Endothelial cell of umbilical vein (primary cell): ENCODE data around the gene PDE6B. TPM values are rescaled to one million over a fixed set of nuclear protein-coding genes. Genes with fewer than 3 reads are reported as not detected.

Experiments used
- BruUV-seq: library from RNA; stranded (reverse); fragments of 400-500 nt; replicated peaks from 2 replicates; lab custom pipeline; 2021; lab: Mats Ljungman, UMichigan
- CTCF ChIA-PET: fragments of 300-600, 350-600 bp; sonication (Branson Sonifier 250); formaldehyde crosslinking; loops from one replicate; lab custom pipeline; 2021; ENCODE audit warnings: antibody characterized with exemption, inconsistent platforms; lab: Charles Lee
- POLR2A ChIA-PET: fragments of 300-600, 350-600 bp; sonication (Branson Sonifier 250); formaldehyde crosslinking; loops from one replicate; lab custom pipeline; 2021; ENCODE audit warnings: antibody characterized with exemption, inconsistent platforms; lab: Charles Lee
- DNase-seq: peaks from one replicate; pipeline ENCODE4 v3.0.0-alpha.2; 2011; ENCODE audit warnings: low read depth, low spot score
- FAIRE-seq: peaks from 2 replicates; lab custom pipeline; 2011; peaks lifted over from hg19 to GRCh38; lab: Jason Lieb, UNC
- H2AFZ ChIP-seq: 2 replicates; pipeline ENCODE4 v1.6.0; 2012; ENCODE audit warnings: low read depth, low read length, control low read depth, inconsistent platforms
- H3K27ac ChIP-seq: 2 replicates; pipeline ENCODE4 v1.5.1; 2011; ENCODE audit warnings: low read depth, mild to moderate bottlenecking, control low read depth, low read length, moderate library complexity; ENCODE audit not compliant: insufficient read depth
- H3K27me3 ChIP-seq, 2 experiments: 2 replicates each; pipeline versions ENCODE4 v1.6.0 to v1.6.1; 2011; ENCODE audit warnings: low read length in 2 of 2, mixed read lengths in 1 of 2; ENCODE audit not compliant: control insufficient read depth in 2 of 2, insufficient read depth in 2 of 2
- H3K36me3 ChIP-seq, 2 experiments: 2 replicates in 1 of 2; 3 replicates in 1 of 2; pipeline ENCODE4 v1.5.1; 2011; ENCODE audit warnings: low read length in 2 of 2, mild to moderate bottlenecking in 1 of 2, moderate library complexity in 1 of 2; ENCODE audit not compliant: control insufficient read depth in 2 of 2, insufficient read depth in 2 of 2; ENCODE audit errors: extremely low read depth in 1 of 2
- H3K4me1 ChIP-seq: 3 replicates; pipeline ENCODE4 v1.5.1; 2011; ENCODE audit warnings: mild to moderate bottlenecking, low read length; ENCODE audit not compliant: control insufficient read depth, insufficient read depth; ENCODE audit errors: extremely low read depth
- H3K4me2 ChIP-seq: 2 replicates; pipeline ENCODE4 v1.6.1; 2011; ENCODE audit warnings: low read length, control low read depth, mixed read lengths; ENCODE audit not compliant: insufficient read depth
- H3K4me3 ChIP-seq, 3 experiments: fragments of 200-600 bp in 1 of 3; sonication (generic), shearing (Covaris generic) in 1 of 3; replicated peaks in 1 of 3; 2 replicates each; pipeline ENCODE4 v1.5.1; 2011 to 2016; ENCODE audit warnings: control low read depth in 3 of 3, low read length in 3 of 3, mild to moderate bottlenecking in 2 of 3, inconsistent platforms in 1 of 3, low read depth in 1 of 3, moderate library complexity in 1 of 3; ENCODE audit not compliant: insufficient read depth in 1 of 3
- H3K79me2 ChIP-seq: 2 replicates; pipeline ENCODE4 v1.6.0; 2012; ENCODE audit warnings: low read length, inconsistent platforms; ENCODE audit not compliant: control insufficient read depth, insufficient read depth
- H3K9ac ChIP-seq: replicated peaks from 2 replicates; pipeline ENCODE3; 2011; ENCODE audit warnings: low read length, control low read depth; ENCODE audit not compliant: insufficient read depth; ENCODE audit errors: extremely low read depth
- H3K9me1 ChIP-seq: replicated peaks from 3 replicates; pipeline ENCODE4 v1.6.0; 2011; ENCODE audit warnings: mild to moderate bottlenecking, low read length; ENCODE audit not compliant: control insufficient read depth, insufficient read depth; ENCODE audit errors: extremely low read depth
- H3K9me3 ChIP-seq: replicated peaks from 2 replicates; pipeline ENCODE4 v1.5.1; 2012; ENCODE audit warnings: low read length, inconsistent platforms; ENCODE audit not compliant: control insufficient read depth, insufficient read depth
- H4K20me1 ChIP-seq: replicated peaks from 2 replicates; pipeline ENCODE3; 2011; ENCODE audit warnings: mild to moderate bottlenecking, low read length; ENCODE audit not compliant: control insufficient read depth, insufficient read depth; ENCODE audit errors: extremely low read depth
- EZH2 ChIP-seq: IDR thresholded peaks from 2 replicates; pipeline ENCODE4 v1.6.1; 2012; ENCODE audit warnings: borderline replicate concordance, low read depth, mild to moderate bottlenecking, moderate library complexity, low read length, inconsistent platforms; ENCODE audit not compliant: severe bottlenecking
- FOS ChIP-seq: IDR thresholded peaks from 2 replicates; pipeline ENCODE4 v1.6.1; 2011; ENCODE audit warnings: mild to moderate bottlenecking, low read length, moderate library complexity, borderline replicate concordance; ENCODE audit not compliant: insufficient read depth
- GATA2 ChIP-seq: IDR thresholded peaks from 2 replicates; pipeline ENCODE4 v1.7.0; 2011; ENCODE audit warnings: low read depth, mild to moderate bottlenecking, moderate library complexity, mixed read lengths, low read length; ENCODE audit not compliant: insufficient read length, insufficient read depth
- JUN ChIP-seq: IDR thresholded peaks from 2 replicates; pipeline ENCODE4 v1.6.1; 2011; ENCODE audit warnings: borderline replicate concordance, low read depth; ENCODE audit not compliant: insufficient read length, insufficient read depth
- MYC ChIP-seq: IDR thresholded peaks from one replicate; pipeline ENCODE4 v1.6.1; 2011; ENCODE audit warnings: mild to moderate bottlenecking, low read depth, low read length
- POLR2A ChIP-seq: IDR thresholded peaks from 2 replicates; pipeline ENCODE4 v1.6.1; 2012; ENCODE audit warnings: low read depth, mild to moderate bottlenecking, control low read depth, low read length
- POLR2AphosphoS5 ChIP-seq: IDR thresholded peaks from 2 replicates; pipeline ENCODE4 v1.6.1; 2012; ENCODE audit warnings: low read depth, mild to moderate bottlenecking, control low read depth, low read length, moderate library complexity; ENCODE audit not compliant: insufficient read depth
- dilution Hi-C: fragments of 300-500 bp; cut with MboI; formaldehyde crosslinking; loops from one replicate; pipeline ENCODE4 v1.15.0; 2019; ENCODE audit warnings: low sequenced_read_pairs; ENCODE audit not compliant: extremely low pct_ligation_motif_present
- intact Hi-C: fragments of 100-400 bp; cut with micrococcal nuclease; formaldehyde crosslinking; loops from one replicate; pipeline ENCODE4 v1.10.0; 2022
- polyA plus RNA-seq, 4 experiments: library from polyadenylated mRNA; depleted of rRNA in 3 of 4; stranded (reverse) in 3 of 4; unstranded in 1 of 4; fragments of >200 nt; gene quantifications; 2 replicates each; pipeline versions ENCODE4 v1.2.1 to v1.2.3, GENCODE V29; 2011 to 2012; ENCODE audit warnings: missing spikeins in 1 of 4
- total RNA-seq: library from RNA; stranded (reverse); gene quantifications from 2 replicates; pipeline ENCODE4 v1.2.3, GENCODE V29; 2021
- TF ChIP-seq, protein P1 (sequence below): IDR thresholded peaks from 2 replicates; pipeline ENCODE4 v1.6.1; 2011; ENCODE audit not compliant: insufficient read depth, insufficient read length
- TF ChIP-seq, protein P2 (sequence below), 2 donors: IDR thresholded peaks; 1 replicate in 1 of 2; 2 replicates in 1 of 2; pipeline ENCODE4 v1.5.1; 2011; ENCODE audit warnings: low read length in 2 of 2, mild to moderate bottlenecking in 2 of 2, moderate library complexity in 2 of 2, control low read depth in 1 of 2, inconsistent platforms in 1 of 2, low read depth in 1 of 2; ENCODE audit not compliant: insufficient read depth in 1 of 2; ENCODE audit errors: extremely low read depth in 1 of 2

Gene PDE6B
- total and polyA plus RNA-seq, 2 donors (not counting 3 experiments of a cell fraction or from before 2014, with no cell fraction given) = 0.77 to 1.8 TPM

DNA sequence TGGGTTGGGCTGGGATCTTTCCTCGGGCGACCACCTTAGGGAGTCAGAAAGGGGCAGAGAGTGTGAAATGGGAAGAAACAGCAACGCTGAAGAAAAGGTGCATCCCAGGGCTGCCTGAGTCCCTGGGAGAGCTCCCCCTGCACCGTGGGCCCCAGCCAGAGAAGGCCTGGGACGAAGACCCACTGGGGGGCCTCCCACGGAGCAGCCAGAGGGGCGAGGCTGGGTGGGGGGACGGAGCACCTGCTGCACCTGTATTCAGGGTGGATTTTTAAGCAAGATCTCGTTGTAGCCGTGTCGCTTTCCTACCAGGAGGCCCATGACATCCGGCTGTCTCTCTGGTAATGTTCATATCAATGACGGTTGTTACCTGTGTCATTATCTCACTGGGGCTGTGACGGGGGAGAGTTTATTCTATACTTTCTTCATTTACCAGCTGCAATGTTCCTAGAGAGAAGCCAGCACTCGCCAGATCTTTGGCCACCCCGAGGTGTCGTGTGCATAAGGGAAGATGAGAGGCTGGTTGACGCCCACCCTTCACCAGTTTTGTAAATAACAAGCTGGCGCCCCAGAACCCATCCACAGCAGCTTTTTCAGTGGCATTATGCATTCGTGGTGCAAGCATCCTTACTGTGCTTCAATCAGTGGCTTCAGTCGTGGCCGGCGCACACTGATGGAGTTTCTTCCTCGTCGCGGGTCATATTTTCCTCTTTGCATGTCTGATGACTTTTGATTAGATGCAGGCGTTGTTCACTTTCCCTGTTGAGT is 74.6 kb downstream of the PDE6B start:
- H3K36me3 ChIP-seq = no peaks in the 10 kb centered on the region
- no peaks in the 10 kb centered on the region for H3K9me3 ChIP-seq
- no peak overlapping the region for H2AFZ ChIP-seq
- intact Hi-C loops (no loop called here), dilution Hi-C loops (no loop called here)
- DNase-seq (no peak), FAIRE-seq (no peak)
- H3K9ac ChIP-seq = no peak overlapping the region
- H3K9me1 ChIP-seq = no peaks in the 10 kb centered on the region
- TF ChIP-seq FOS (no peak), EZH2 (no peak), POLR2AphosphoS5 (no peak), POLR2A (no peak), GATA2 (no peak), MYC (no peak), JUN (no peak)
- TF ChIP-seq, protein P1, sequence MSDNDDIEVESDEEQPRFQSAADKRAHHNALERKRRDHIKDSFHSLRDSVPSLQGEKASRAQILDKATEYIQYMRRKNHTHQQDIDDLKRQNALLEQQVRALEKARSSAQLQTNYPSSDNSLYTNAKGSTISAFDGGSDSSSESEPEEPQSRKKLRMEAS = no peak
- TF ChIP-seq, protein P2, sequence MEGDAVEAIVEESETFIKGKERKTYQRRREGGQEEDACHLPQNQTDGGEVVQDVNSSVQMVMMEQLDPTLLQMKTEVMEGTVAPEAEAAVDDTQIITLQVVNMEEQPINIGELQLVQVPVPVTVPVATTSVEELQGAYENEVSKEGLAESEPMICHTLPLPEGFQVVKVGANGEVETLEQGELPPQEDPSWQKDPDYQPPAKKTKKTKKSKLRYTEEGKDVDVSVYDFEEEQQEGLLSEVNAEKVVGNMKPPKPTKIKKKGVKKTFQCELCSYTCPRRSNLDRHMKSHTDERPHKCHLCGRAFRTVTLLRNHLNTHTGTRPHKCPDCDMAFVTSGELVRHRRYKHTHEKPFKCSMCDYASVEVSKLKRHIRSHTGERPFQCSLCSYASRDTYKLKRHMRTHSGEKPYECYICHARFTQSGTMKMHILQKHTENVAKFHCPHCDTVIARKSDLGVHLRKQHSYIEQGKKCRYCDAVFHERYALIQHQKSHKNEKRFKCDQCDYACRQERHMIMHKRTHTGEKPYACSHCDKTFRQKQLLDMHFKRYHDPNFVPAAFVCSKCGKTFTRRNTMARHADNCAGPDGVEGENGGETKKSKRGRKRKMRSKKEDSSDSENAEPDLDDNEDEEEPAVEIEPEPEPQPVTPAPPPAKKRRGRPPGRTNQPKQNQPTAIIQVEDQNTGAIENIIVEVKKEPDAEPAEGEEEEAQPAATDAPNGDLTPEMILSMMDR (IDR thresholded peaks at IDR 0.05; ENCODE audit: extremely low read depth in 1 of 2, insufficient read depth in 1 of 2, low read depth in 1 of 2, low read length in 2 of 2) = no peak
- H3K4me2 ChIP-seq = no peak overlapping the region
- no peak overlapping the region for H3K27ac ChIP-seq
- no peaks in the 10 kb centered on the region for H4K20me1 ChIP-seq
- BruUV-seq = no TSS peak
- ChIA-PET POLR2A (no interaction called here), CTCF (interaction anchor here (0.7 to 1.8 kb wide), 3 partner anchors 10 to 456 kb away, joined by 3 to 10 read pairs (median 4); no protein-coding TSS in a partner anchor)
- H3K27me3 ChIP-seq = peaks cover 0 to 2% of the 10 kb centered on the region in 2 experiments
- no peaks in the 10 kb centered on the region for H3K79me2 ChIP-seq
- no peak overlapping the region for H3K4me3 ChIP-seq
- no peaks in the 10 kb centered on the region for H3K4me1 ChIP-seq
